ENCODE data around the gene FUS.
A peak's percentile ranks its signal among the peaks of the same experiment; 100 is the strongest.

The FUS gene

GRCh38 chr16:31200821-31201568 lies 21.1 kb downstream of the FUS start:
- no peak for FAIRE-seq
- DNase-seq (ENCODE audit: insufficient read length, low spot score): no peak

GRCh38 chr16:31201582-31202413 lies 21.9 kb downstream of the FUS start:
- DNase-seq (ENCODE audit: insufficient read length, low spot score) (no peak), FAIRE-seq (peak; percentile 72)

GRCh38 chr16:31202414-31203375 lies 22.8 kb downstream of the FUS start, which contains the start of gene PYCARD:
TSS of gene PYCARD (minus strand) at chr16:31202760. CDS start at chr16:31202690, 70 bp downstream.
- peak; percentile 53 for FAIRE-seq
- no peak for DNase-seq (ENCODE audit: insufficient read length, low spot score)

- FAIRE-seq: no peak
These were observed 25.1 kb downstream of the FUS start for GRCh38 chr16:31204871-31205666.

GRCh38 chr16:31206776-31207175 lies 26.8 kb downstream of the FUS start:
- DNase-seq (ENCODE audit: insufficient read length, low spot score) (no peak), FAIRE-seq (no peak)

More at GRCh38 chr16:31204871-31205666, 25.1 kb downstream of the FUS start:
- no peak for DNase-seq (ENCODE audit: insufficient read length, low spot score)

- DNase-seq (ENCODE audit: insufficient read length, low spot score) (no peak), FAIRE-seq (no peak)
These were observed 33.4 kb downstream of the FUS start for GRCh38 chr16:31213342-31213741.

- FAIRE-seq: no peak
- no peak for DNase-seq (ENCODE audit: insufficient read length, low spot score)
These were observed 34.2 kb downstream of the FUS start, which contains the start of gene TRIM72 for GRCh38 chr16:31213877-31214707. TSS of gene TRIM72 (plus strand) at chr16:31214119. CDS start at chr16:31214739, 620 bp downstream.

- DNase-seq (ENCODE audit: insufficient read length, low spot score) (no peak), FAIRE-seq (no peak)
These were observed 34.9 kb downstream of the FUS start for GRCh38 chr16:31214708-31215286.

GRCh38 chr16:31215287-31216162 lies 35.6 kb downstream of the FUS start:
- no peak for DNase-seq (ENCODE audit: insufficient read length, low spot score)
- FAIRE-seq: no peak

- FAIRE-seq: no peak
- no peak for DNase-seq (ENCODE audit: insufficient read length, low spot score)
These were observed 36.6 kb downstream of the FUS start, which contains the start of gene PYDC1 for GRCh38 chr16:31216422-31217135. TSS of gene PYDC1 (minus strand) at chr16:31217135. CDS start at chr16:31217028, 107 bp downstream.

GRCh38 chr16:31217136-31217530 lies 37.2 kb downstream of the FUS start:
- DNase-seq (ENCODE audit: insufficient read length, low spot score) (no peak), FAIRE-seq (no peak)

- no peak for DNase-seq (ENCODE audit: insufficient read length, low spot score)
- FAIRE-seq: no peak
These were observed 39.3 kb downstream of the FUS start for GRCh38 chr16:31219154-31219741.

GRCh38 chr16:31221357-31222160 lies 41.6 kb downstream of the FUS start:
- DNase-seq (ENCODE audit: insufficient read length, low spot score): no peak
- no peak for FAIRE-seq

GRCh38 chr16:31223044-31223443 lies 43.1 kb downstream of the FUS start:
- DNase-seq (ENCODE audit: insufficient read length, low spot score) (no peak), FAIRE-seq (no peak)

GRCh38 chr16:31224092-31224955 lies 44.4 kb downstream of the FUS start:
- FAIRE-seq: no peak
- no peak for DNase-seq (ENCODE audit: insufficient read length, low spot score)
